PC-9 (cell line): Measurements from ENCODE around the gene PARPBP. TPM values are rescaled to one million over a fixed set of nuclear protein-coding genes. Genes with fewer than 3 reads are reported as not detected.
"Not testable (repeated sequence)": the region's sequence is repeated elsewhere in the genome, so short reads cannot be mapped to it uniquely, and the experiment has no call there.

Experiments
- BruUV-seq: library from RNA; stranded (reverse); fragments of 400-500 nt; replicated peaks from 2 replicates; lab custom pipeline; 2021; lab: Mats Ljungman, UMichigan
- CTCF ChIA-PET: fragments of 300-600 bp; sonication (Branson Sonifier 250); formaldehyde crosslinking; loops from one replicate; lab custom pipeline; 2022; ENCODE audit warnings: antibody characterized with exemption; lab: Charles Lee
- POLR2A ChIA-PET: fragments of 300-600 bp; sonication (Branson Sonifier 250); formaldehyde crosslinking; loops from one replicate; lab custom pipeline; 2022; ENCODE audit warnings: antibody characterized with exemption; ENCODE audit not compliant: unreplicated experiment; lab: Charles Lee
- DNase-seq, 2 experiments: peaks; one replicate each; pipeline versions ENCODE4 v3.0.0 to v3.0.0-alpha.2; 2015 to 2022; ENCODE audit warnings: mixed read lengths in 1 of 2
- H2AFZ ChIP-seq: fragments of 200-600 bp; sonication (generic); 2 replicates; pipeline ENCODE4 v1.8.1; 2017; ENCODE audit warnings: antibody characterized with exemption
- H3F3A ChIP-seq: fragments of 200-600 bp; sonication (generic); 2 replicates; pipeline ENCODE4 v1.8.1; 2017; ENCODE audit warnings: antibody characterized with exemption, mild to moderate bottlenecking, low read depth; ENCODE audit not compliant: insufficient read depth
- H3K27ac ChIP-seq: fragments of 200-600 bp; sonication (generic); 2 replicates; pipeline ENCODE4 v1.6.1; 2016; ENCODE audit warnings: mixed run types
- H3K27me3 ChIP-seq: fragments of 200-600 bp; sonication (generic); 2 replicates; pipeline ENCODE4 v1.6.1; 2016; ENCODE audit warnings: low read depth, mixed run types; ENCODE audit not compliant: insufficient read depth
- H3K36me3 ChIP-seq: fragments of 200-600 bp; sonication (generic); 2 replicates; pipeline ENCODE4 v1.6.1; 2016; ENCODE audit warnings: low read depth, mixed run types
- H3K4me1 ChIP-seq: fragments of 200-600 bp; sonication (generic); replicated peaks from 2 replicates; pipeline ENCODE4 v1.6.1; 2016; ENCODE audit warnings: mixed run types; ENCODE audit not compliant: insufficient read depth
- H3K4me2 ChIP-seq: fragments of 200-600 bp; sonication (generic); 2 replicates; pipeline ENCODE4 v1.6.1; 2017; ENCODE audit warnings: mixed run types
- H3K4me3 ChIP-seq: fragments of 200-600 bp; sonication (generic); 2 replicates; pipeline ENCODE4 v1.6.1; 2016; ENCODE audit warnings: mixed run types
- H3K79me2 ChIP-seq: fragments of 200-600 bp; sonication (generic); 2 replicates; pipeline ENCODE4 v1.6.1; 2017; ENCODE audit warnings: low read depth, mixed run types
- H3K9me2 ChIP-seq: fragments of 200-600 bp; sonication (generic); 2 replicates; pipeline ENCODE4 v1.8.1; 2017; ENCODE audit warnings: mild to moderate bottlenecking; ENCODE audit not compliant: insufficient read depth
- H3K9me3 ChIP-seq: fragments of 200-600 bp; sonication (generic); 2 replicates; pipeline ENCODE4 v1.8.1; 2016; ENCODE audit warnings: low read depth; ENCODE audit not compliant: insufficient read depth
- H4K20me1 ChIP-seq: fragments of 200-600 bp; sonication (generic); 2 replicates; pipeline ENCODE4 v1.8.1; 2017; ENCODE audit not compliant: insufficient read depth
- EZH2 ChIP-seq: fragments of 200-600 bp; sonication (generic); IDR thresholded peaks from 2 replicates; pipeline ENCODE4 v1.8.0; 2017; ENCODE audit warnings: antibody characterized with exemption, low read depth
- intact Hi-C: fragments of 100-400 bp; cut with micrococcal nuclease; formaldehyde crosslinking; loops from one replicate; pipeline ENCODE4 v1.10.0; 2022; ENCODE audit not compliant: unreplicated experiment
- total RNA-seq: library from RNA; stranded (reverse); gene quantifications from 2 replicates; pipeline ENCODE4 v1.2.3, GENCODE V29; 2021
- TF ChIP-seq, protein P1 (sequence below): fragments of 200-600 bp; sonication (generic); conservative IDR thresholded peaks from 2 replicates; pipeline ENCODE4 v1.6.1; 2017; ENCODE audit warnings: mixed run types, antibody characterized with exemption, mild to moderate bottlenecking, moderate library complexity

The PARPBP gene
- total RNA-seq, 1 experiment from 2014 or later = 16.2 TPM

DNA sequence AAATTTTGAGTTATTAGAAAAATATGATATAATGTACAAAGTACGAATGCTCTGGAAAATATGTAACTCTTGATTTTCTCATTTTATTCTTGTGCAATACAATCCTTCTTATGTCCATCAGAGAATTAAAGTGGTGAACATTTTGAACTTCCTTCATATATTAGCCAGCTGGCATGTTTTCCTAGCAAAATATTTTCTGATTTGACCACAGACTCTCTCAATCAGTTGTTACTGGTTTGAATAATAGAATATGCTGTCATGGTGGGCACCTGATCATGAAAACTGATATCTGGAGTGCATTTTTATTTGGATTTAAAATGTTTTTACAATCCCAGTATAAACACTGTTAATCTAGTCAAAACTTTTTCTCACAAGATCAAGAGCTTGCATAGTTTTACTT is 24.2 kb downstream of the PARPBP start:
- Histone ChIP-seq H3K4me1 (no peaks in the 10 kb centered on the region), H3K36me3 (no peaks in the 10 kb centered on the region), H3K9me2 (no peaks in the 10 kb centered on the region), H3K27me3 (no peaks in the 10 kb centered on the region), H3K4me3 (no peak overlapping the region), H3K4me2 (no peak overlapping the region), H3K79me2 (no peaks in the 10 kb centered on the region), H3K9me3 (no peaks in the 10 kb centered on the region; the same call in 1 of the 2 replicates), H2AFZ (no peak overlapping the region), H3K27ac (no peak overlapping the region), H4K20me1 (no peaks in the 10 kb centered on the region), H3F3A (no peaks in the 10 kb centered on the region)
- intact Hi-C loops = no loop called here
- CTCF ChIA-PET = no interaction called here
- TF ChIP-seq EZH2 = no peak
- TF ChIP-seq, protein P1, sequence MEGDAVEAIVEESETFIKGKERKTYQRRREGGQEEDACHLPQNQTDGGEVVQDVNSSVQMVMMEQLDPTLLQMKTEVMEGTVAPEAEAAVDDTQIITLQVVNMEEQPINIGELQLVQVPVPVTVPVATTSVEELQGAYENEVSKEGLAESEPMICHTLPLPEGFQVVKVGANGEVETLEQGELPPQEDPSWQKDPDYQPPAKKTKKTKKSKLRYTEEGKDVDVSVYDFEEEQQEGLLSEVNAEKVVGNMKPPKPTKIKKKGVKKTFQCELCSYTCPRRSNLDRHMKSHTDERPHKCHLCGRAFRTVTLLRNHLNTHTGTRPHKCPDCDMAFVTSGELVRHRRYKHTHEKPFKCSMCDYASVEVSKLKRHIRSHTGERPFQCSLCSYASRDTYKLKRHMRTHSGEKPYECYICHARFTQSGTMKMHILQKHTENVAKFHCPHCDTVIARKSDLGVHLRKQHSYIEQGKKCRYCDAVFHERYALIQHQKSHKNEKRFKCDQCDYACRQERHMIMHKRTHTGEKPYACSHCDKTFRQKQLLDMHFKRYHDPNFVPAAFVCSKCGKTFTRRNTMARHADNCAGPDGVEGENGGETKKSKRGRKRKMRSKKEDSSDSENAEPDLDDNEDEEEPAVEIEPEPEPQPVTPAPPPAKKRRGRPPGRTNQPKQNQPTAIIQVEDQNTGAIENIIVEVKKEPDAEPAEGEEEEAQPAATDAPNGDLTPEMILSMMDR = no peak
- DNase-seq = no peak
- BruUV-seq = no TSS peak
- POLR2A ChIA-PET = no interaction called here

DNA sequence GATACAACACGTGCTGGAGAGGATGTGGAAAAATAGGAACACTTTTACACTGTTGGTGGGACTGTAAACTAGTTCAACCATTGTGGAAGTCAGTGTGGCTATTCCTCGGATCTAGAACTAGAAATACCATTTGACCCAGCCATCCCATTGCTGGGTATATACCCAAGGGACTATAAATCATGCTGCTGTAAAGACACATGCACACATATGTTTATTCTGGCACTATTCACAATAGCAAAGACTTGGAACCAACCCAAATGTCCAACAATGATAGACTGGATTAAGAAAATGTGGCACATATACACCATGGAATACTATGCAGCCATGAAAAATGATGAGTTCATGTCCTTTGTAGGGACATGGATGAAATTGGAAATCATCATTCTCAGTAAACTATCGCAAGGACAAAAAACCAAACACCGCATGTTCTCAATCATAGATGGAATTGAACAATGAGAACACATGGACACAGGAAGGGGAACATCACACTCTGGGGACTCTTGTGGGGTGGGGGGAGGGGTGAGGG is 27.1 kb downstream of the PARPBP start:
- intact Hi-C loops, H3K27ac ChIP-seq, H3K4me3 ChIP-seq, POLR2A ChIA-PET, H3K4me1 ChIP-seq, CTCF ChIA-PET, H3K9me2 ChIP-seq, H2AFZ ChIP-seq, H3F3A ChIP-seq, H3K79me2 ChIP-seq, DNase-seq, BruUV-seq, H3K9me3 ChIP-seq, H3K27me3 ChIP-seq, H3K36me3 ChIP-seq, H3K4me2 ChIP-seq, H4K20me1 ChIP-seq: not testable (repeated sequence)

DNA sequence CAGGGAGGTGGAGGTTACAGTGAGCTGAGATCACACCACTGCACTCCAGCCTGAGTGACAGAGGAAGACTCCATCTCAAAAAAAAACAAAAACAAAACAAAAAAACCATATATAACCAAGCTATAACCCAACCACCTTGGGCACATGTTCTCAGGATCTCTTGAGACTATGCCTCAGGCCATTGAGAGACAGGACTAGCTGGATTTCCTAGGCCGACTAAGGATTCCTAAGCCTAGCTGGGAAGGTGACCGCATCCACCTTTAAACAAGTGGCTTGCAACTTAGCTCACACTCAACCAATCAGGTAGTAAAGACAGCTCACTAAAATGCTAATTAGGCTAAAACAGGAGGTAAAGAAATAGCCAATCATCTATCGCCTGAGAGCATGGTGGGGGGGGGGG is 35.2 kb downstream of the PARPBP start:
- H3K4me3 ChIP-seq, H4K20me1 ChIP-seq, H3K4me2 ChIP-seq, H3K27me3 ChIP-seq, H3K79me2 ChIP-seq, H3K4me1 ChIP-seq, H3K9me3 ChIP-seq, H3K36me3 ChIP-seq, H3K27ac ChIP-seq, POLR2A ChIA-PET, H3K9me2 ChIP-seq, BruUV-seq, H2AFZ ChIP-seq, DNase-seq, intact Hi-C loops, CTCF ChIA-PET, H3F3A ChIP-seq: not testable (repeated sequence)

DNA sequence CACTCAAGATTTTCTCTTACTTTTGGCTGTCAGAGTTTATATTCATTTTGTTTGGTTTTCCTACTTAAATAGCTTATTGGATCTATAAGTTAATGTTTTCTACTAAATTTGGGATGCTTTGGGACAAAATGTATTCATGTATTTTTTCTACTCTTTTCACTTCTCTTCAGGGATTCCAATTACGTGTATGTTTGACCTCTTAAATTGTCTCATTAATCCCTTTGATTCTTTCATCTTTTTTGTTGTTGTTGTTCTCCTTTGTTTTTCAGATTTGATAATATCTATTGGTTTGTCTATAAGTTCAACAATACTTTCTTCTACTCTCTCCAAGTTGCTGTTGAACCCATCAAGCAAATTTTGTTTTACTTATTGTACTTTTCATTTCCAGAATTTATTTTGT is 43.4 kb downstream of the PARPBP start:
- Histone ChIP-seq H3K4me1 (no peaks in the 10 kb centered on the region), H3K4me3 (no peak overlapping the region), H3K79me2 (no peaks in the 10 kb centered on the region), H3K9me2 (no peaks in the 10 kb centered on the region), H3K27ac (no peak overlapping the region), H3K36me3 (no peaks in the 10 kb centered on the region), H4K20me1 (no peaks in the 10 kb centered on the region), H3F3A (no peaks in the 10 kb centered on the region), H3K27me3 (no peaks in the 10 kb centered on the region), H2AFZ (no peak overlapping the region), H3K4me2 (no peak overlapping the region), H3K9me3 (no peaks in the 10 kb centered on the region)
- TF ChIP-seq, protein P1 = no peak
- TF ChIP-seq EZH2 = no peak
- DNase-seq = no peak
- ChIA-PET POLR2A (no interaction called here), CTCF (no interaction called here)
- intact Hi-C loops = loop anchor here (10.0 kb wide), 1 partner anchor 1229 kb away; no protein-coding TSS in a partner anchor
- BruUV-seq = no TSS peak
